ENCODE data around the gene MAGEA8. TPM values are rescaled to one million over a fixed set of nuclear protein-coding genes. Genes with fewer than 3 reads are reported as not detected.

The MAGEA8 gene
- total RNA-seq, 1 experiment from 2014 or later, result not detected

DNA sequence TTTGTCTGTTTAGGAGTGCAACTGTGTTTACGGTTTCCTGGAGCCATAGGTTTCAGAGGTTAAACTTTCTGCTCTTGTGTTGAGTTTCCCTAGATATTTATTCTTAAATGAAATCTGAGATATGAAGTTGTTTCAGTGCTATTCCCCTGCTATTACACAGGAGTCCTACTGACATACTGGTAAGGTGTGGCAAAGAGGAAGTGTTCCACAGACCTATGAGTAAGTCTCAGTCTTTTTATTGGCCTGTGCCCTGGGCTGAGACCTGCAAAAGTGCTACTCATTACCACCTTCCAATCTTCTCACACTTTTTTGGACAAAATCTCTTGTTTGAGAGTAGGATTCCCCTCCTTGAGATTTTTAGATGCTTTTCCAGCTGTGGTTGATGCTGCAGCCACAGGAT is 35.6 kb upstream of the MAGEA8 start:
- no peak overlapping the region for H3K27ac Mint-ChIP-seq (ENCODE audit: unreplicated experiment)
- TF ChIP-seq CTCF (IDR thresholded peaks at IDR 0.05; ENCODE audit: insufficient read depth in 1 of 2, low read depth in 1 of 2, low read length in 1 of 2, severe bottlenecking in 1 of 2, unreplicated experiment in 1 of 2), result no peak
- H3K36me3 ChIP-seq (ENCODE audit: control insufficient read depth, insufficient read depth, low read length), result no peaks in the 10 kb centered on the region
- H3K27me3 Mint-ChIP-seq (ENCODE audit: insufficient read depth, unreplicated experiment), result peaks cover 17% of the 10 kb centered on the region
- no peaks in the 10 kb centered on the region for H3K4me1 ChIP-seq
- intact Hi-C loops (cut with micrococcal nuclease; ENCODE audit: unreplicated experiment), result no loop called here
- DNase-seq, result no peak
- H3K4me1 Mint-ChIP-seq (ENCODE audit: low read depth, unreplicated experiment), result no peaks in the 10 kb centered on the region
- no peaks in the 10 kb centered on the region for H3K9me3 Mint-ChIP-seq (ENCODE audit: unreplicated experiment)
- ChIA-PET CTCF (no interaction called here), POLR2A (no interaction called here)
- H3K4me3 Mint-ChIP-seq (ENCODE audit: unreplicated experiment), result no peak overlapping the region
- no peak overlapping the region for H3K4me3 ChIP-seq (ENCODE audit: low read depth, low read length)
- BruUV-seq (replicated peaks), result no TSS peak
- no peaks in the 10 kb centered on the region for H3K9me3 ChIP-seq
- no peaks in the 10 kb centered on the region; the same call in 1 of the 2 replicates for H3K27me3 ChIP-seq (replicated peaks; ENCODE audit: control insufficient read depth, insufficient read depth, low read length)
- H3K36me3 Mint-ChIP-seq (ENCODE audit: insufficient read depth, unreplicated experiment), result no peaks in the 10 kb centered on the region

- CTCF ChIA-PET, result no interaction called here
- Histone ChIP-seq H3K9me3 (no peaks in the 10 kb centered on the region), H3K36me3 (ENCODE audit: control insufficient read depth, insufficient read depth, low read length) (no peaks in the 10 kb centered on the region), H3K4me3 (ENCODE audit: low read depth, low read length) (no peak overlapping the region), H3K4me1 (no peaks in the 10 kb centered on the region), H3K27me3 (replicated peaks; ENCODE audit: control insufficient read depth, insufficient read depth, low read length) (no peaks in the 10 kb centered on the region; the same call in 1 of the 2 replicates)
- H3K27ac Mint-ChIP-seq (ENCODE audit: unreplicated experiment), result no peak overlapping the region
- H3K4me3 Mint-ChIP-seq (ENCODE audit: unreplicated experiment), result no peak overlapping the region
- H3K4me1 Mint-ChIP-seq (ENCODE audit: low read depth, unreplicated experiment), result no peaks in the 10 kb centered on the region
- H3K27me3 Mint-ChIP-seq (ENCODE audit: insufficient read depth, unreplicated experiment), result peaks cover 17% of the 10 kb centered on the region
- no TSS peak for BruUV-seq (replicated peaks)
- no peaks in the 10 kb centered on the region for H3K36me3 Mint-ChIP-seq (ENCODE audit: insufficient read depth, unreplicated experiment)
- no peak for DNase-seq
- intact Hi-C loops (cut with micrococcal nuclease; ENCODE audit: unreplicated experiment), result no loop called here
- POLR2A ChIA-PET, result no interaction called here
- TF ChIP-seq CTCF (IDR thresholded peaks at IDR 0.05; ENCODE audit: insufficient read depth in 1 of 2, low read depth in 1 of 2, low read length in 1 of 2, severe bottlenecking in 1 of 2, unreplicated experiment in 1 of 2), result no peak
- H3K9me3 Mint-ChIP-seq (ENCODE audit: unreplicated experiment), result no peaks in the 10 kb centered on the region
Measured at GRCh38 chrX:149846789-149847188, 34.2 kb upstream of the MAGEA8 start.

DNA sequence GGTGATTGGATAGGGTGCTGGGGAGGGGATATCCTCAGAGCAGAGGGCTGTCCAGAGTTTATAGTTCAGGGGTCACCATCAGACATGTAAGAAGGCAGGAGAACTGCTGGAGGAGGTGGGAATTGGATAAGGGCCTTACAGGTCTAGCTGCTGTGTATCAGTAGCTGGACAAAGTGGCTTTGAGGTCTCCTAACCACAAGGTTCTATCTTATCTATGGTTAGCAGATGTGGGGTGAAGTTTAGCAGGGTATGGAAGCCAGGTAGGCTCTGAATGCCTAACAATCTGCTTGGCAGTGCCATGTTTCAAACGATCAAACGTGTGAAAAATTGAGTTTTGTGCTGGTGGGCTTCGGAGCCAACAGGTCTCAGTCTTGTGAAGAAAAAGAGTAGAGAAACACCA is 32.1 kb upstream of the MAGEA8 start:
- no peak overlapping the region for H3K27ac Mint-ChIP-seq (ENCODE audit: unreplicated experiment)
- no TSS peak for BruUV-seq (replicated peaks)
- no peaks in the 10 kb centered on the region for H3K9me3 Mint-ChIP-seq (ENCODE audit: unreplicated experiment)
- no peak for DNase-seq
- H3K27me3 Mint-ChIP-seq (ENCODE audit: insufficient read depth, unreplicated experiment), result peaks cover 15% of the 10 kb centered on the region
- no peak for TF ChIP-seq CTCF (IDR thresholded peaks at IDR 0.05; ENCODE audit: insufficient read depth in 1 of 2, low read depth in 1 of 2, low read length in 1 of 2, severe bottlenecking in 1 of 2, unreplicated experiment in 1 of 2)
- ChIA-PET POLR2A (no interaction called here), CTCF (interaction anchor here (0.6 kb wide), 1 partner anchor 378 kb away, joined by 3 read pairs; no protein-coding TSS in a partner anchor)
- Histone ChIP-seq H3K4me1 (no peaks in the 10 kb centered on the region), H3K36me3 (ENCODE audit: control insufficient read depth, insufficient read depth, low read length) (no peaks in the 10 kb centered on the region), H3K4me3 (ENCODE audit: low read depth, low read length) (no peak overlapping the region), H3K27me3 (replicated peaks; ENCODE audit: control insufficient read depth, insufficient read depth, low read length) (no peaks in the 10 kb centered on the region; the same call in 1 of the 2 replicates), H3K9me3 (no peaks in the 10 kb centered on the region)
- intact Hi-C loops (cut with micrococcal nuclease; ENCODE audit: unreplicated experiment), result no loop called here
- no peaks in the 10 kb centered on the region for H3K4me1 Mint-ChIP-seq (ENCODE audit: low read depth, unreplicated experiment)
- no peaks in the 10 kb centered on the region for H3K36me3 Mint-ChIP-seq (ENCODE audit: insufficient read depth, unreplicated experiment)
- H3K4me3 Mint-ChIP-seq (ENCODE audit: unreplicated experiment), result no peak overlapping the region

Data from Caco-2 (cell line).